BE2C (cell line): ENCODE results near the gene APBB1IP.

Experiments used
- DNase-seq: peaks from one replicate; pipeline ENCODE4 v3.0.0-alpha.2; 2020
- H3K27me3 ChIP-seq: fragments of 250-450 bp; sonication (Bioruptor Pico); 2 replicates; pipeline ENCODE4 v1.5.1; 2020; ENCODE audit warnings: mild to moderate bottlenecking
- H3K36me3 ChIP-seq: fragments of 250-450 bp; sonication (Bioruptor Pico); 2 replicates; pipeline ENCODE4 v1.5.1; 2020; ENCODE audit warnings: mild to moderate bottlenecking
- H3K4me1 ChIP-seq: fragments of 250-450 bp; sonication (Bioruptor Pico); 2 replicates; pipeline ENCODE4 v1.5.1; 2020
- H3K4me3 ChIP-seq: 2 replicates; pipeline ENCODE4 v1.5.1; 2011; ENCODE audit warnings: low read depth, low read length
- H3K9me3 ChIP-seq: fragments of 250-450 bp; sonication (Bioruptor Pico); 2 replicates; pipeline ENCODE4 v1.5.1; 2020
- CTCF ChIP-seq: IDR thresholded peaks from 2 replicates; pipeline ENCODE4 v1.5.1; 2012; ENCODE audit warnings: mild to moderate bottlenecking, low read depth, low read length

The APBB1IP gene

GRCh38 chr10:26410356-26410755 is 27.8 kb upstream of the APBB1IP start:
- H3K9me3 ChIP-seq, result no peaks in the 10 kb centered on the region
- H3K4me1 ChIP-seq, result no peaks in the 10 kb centered on the region

GRCh38 chr10:26412932-26413331 is 25.2 kb upstream of the APBB1IP start:
- Histone ChIP-seq H3K9me3 (no peaks in the 10 kb centered on the region), H3K36me3 (no peaks in the 10 kb centered on the region), H3K27me3 (no peaks in the 10 kb centered on the region), H3K4me1 (no peaks in the 10 kb centered on the region), H3K4me3 (no peak overlapping the region)
- DNase-seq, result no peak
- TF ChIP-seq CTCF, result no peak

More at GRCh38 chr10:26410356-26410755, 27.8 kb upstream of the APBB1IP start:
- TF ChIP-seq CTCF, result no peak
- Histone ChIP-seq H3K36me3 (no peaks in the 10 kb centered on the region), H3K4me3 (no peak overlapping the region), H3K27me3 (no peaks in the 10 kb centered on the region)
- no peak for DNase-seq

- Histone ChIP-seq H3K27me3 (no peaks in the 10 kb centered on the region), H3K36me3 (no peaks in the 10 kb centered on the region), H3K4me3 (no peak overlapping the region), H3K9me3 (no peaks in the 10 kb centered on the region), H3K4me1 (no peaks in the 10 kb centered on the region)
- no peak for DNase-seq
- no peak for TF ChIP-seq CTCF
These were observed 24.8 kb upstream of the APBB1IP start for GRCh38 chr10:26413375-26413774.

GRCh38 chr10:26417136-26417535 is 21.0 kb upstream of the APBB1IP start:
- Histone ChIP-seq H3K9me3 (no peaks in the 10 kb centered on the region), H3K4me1 (no peaks in the 10 kb centered on the region), H3K27me3 (no peaks in the 10 kb centered on the region), H3K36me3 (no peaks in the 10 kb centered on the region), H3K4me3 (no peak overlapping the region)
- TF ChIP-seq CTCF, result no peak
- DNase-seq, result no peak

- H3K4me1 ChIP-seq, result no peaks in the 10 kb centered on the region
- H3K9me3 ChIP-seq, result no peaks in the 10 kb centered on the region
- H3K36me3 ChIP-seq, result no peaks in the 10 kb centered on the region
- no peaks in the 10 kb centered on the region for H3K27me3 ChIP-seq
- no peak for DNase-seq
- no peak overlapping the region for H3K4me3 ChIP-seq
- TF ChIP-seq CTCF, result no peak
These were observed 15.2 kb upstream of the APBB1IP start for GRCh38 chr10:26422977-26423376.

GRCh38 chr10:26423722-26424121 is 14.4 kb upstream of the APBB1IP start:
- H3K4me1 ChIP-seq, result no peaks in the 10 kb centered on the region
- H3K36me3 ChIP-seq, result no peaks in the 10 kb centered on the region
- no peaks in the 10 kb centered on the region for H3K9me3 ChIP-seq
- no peak for DNase-seq
- H3K4me3 ChIP-seq, result no peak overlapping the region
- H3K27me3 ChIP-seq, result no peaks in the 10 kb centered on the region
- TF ChIP-seq CTCF, result no peak
